Calu3 (cell line): ENCODE results near the gene CYFIP2. TPM values are rescaled to one million over a fixed set of nuclear protein-coding genes. Genes with fewer than 3 reads are reported as not detected.

Experiments used
- BruUV-seq: library from RNA; stranded (reverse); fragments of 400-500 nt; replicated peaks from 2 replicates; lab custom pipeline; 2021; lab: Mats Ljungman, UMichigan
- CTCF ChIA-PET: fragments of 300-600 bp; sonication (Branson Sonifier 250); formaldehyde crosslinking; loops from one replicate; lab custom pipeline; 2022; ENCODE audit warnings: antibody characterized with exemption; lab: Charles Lee
- DNase-seq: peaks from one replicate; pipeline ENCODE4 v3.0.0; 2022
- H3K27ac Mint-ChIP-seq: one replicate; pipeline ENCODE4 v1.8.0; 2022; ENCODE audit warnings: mixed read lengths; ENCODE audit not compliant: unreplicated experiment
- H3K27me3 Mint-ChIP-seq: one replicate; pipeline ENCODE4 v1.8.0; 2022; ENCODE audit warnings: mixed read lengths; ENCODE audit not compliant: unreplicated experiment
- H3K36me3 Mint-ChIP-seq: one replicate; pipeline ENCODE4 v1.8.0; 2022; ENCODE audit warnings: mild to moderate bottlenecking, moderate library complexity, mixed read lengths; ENCODE audit not compliant: insufficient read depth, unreplicated experiment
- H3K4me1 Mint-ChIP-seq: one replicate; pipeline ENCODE4 v1.8.0; 2022; ENCODE audit warnings: mild to moderate bottlenecking, low read depth, mixed read lengths; ENCODE audit not compliant: unreplicated experiment
- H3K4me3 Mint-ChIP-seq: one replicate; pipeline ENCODE4 v1.8.0; 2022; ENCODE audit warnings: mild to moderate bottlenecking, low read depth, moderate library complexity, mixed read lengths; ENCODE audit not compliant: unreplicated experiment
- H3K9me3 Mint-ChIP-seq: one replicate; pipeline ENCODE4 v1.8.0; 2022; ENCODE audit warnings: low read depth, mixed read lengths; ENCODE audit not compliant: unreplicated experiment
- CTCF ChIP-seq: fragments of 200-600 bp; IDR thresholded peaks from one replicate; pipeline ENCODE4 v1.8.0; 2022; ENCODE audit warnings: antibody characterized with exemption; ENCODE audit not compliant: unreplicated experiment
- intact Hi-C: fragments of 100-400 bp; cut with micrococcal nuclease; formaldehyde crosslinking; loops from one replicate; pipeline ENCODE4 v1.10.0; 2022; ENCODE audit not compliant: unreplicated experiment
- total RNA-seq: library from RNA; stranded (reverse); gene quantifications from 2 replicates; pipeline ENCODE4 v1.2.3, GENCODE V29; 2022

The CYFIP2 gene
- total RNA-seq, 1 experiment from 2014 or later: 37.8 TPM

- no peak for TF ChIP-seq CTCF
- intact Hi-C loops: no loop called here
- no peaks in the 10 kb centered on the region for H3K4me1 Mint-ChIP-seq
- H3K36me3 Mint-ChIP-seq: no peaks in the 10 kb centered on the region
- BruUV-seq: no TSS peak
- H3K27me3 Mint-ChIP-seq: no peaks in the 10 kb centered on the region
- CTCF ChIA-PET: no interaction called here
- DNase-seq: no peak
- H3K27ac Mint-ChIP-seq: no peak overlapping the region
- no peak overlapping the region for H3K4me3 Mint-ChIP-seq
- no peaks in the 10 kb centered on the region for H3K9me3 Mint-ChIP-seq
Measured at GRCh38 chr5:157303667-157304327, 37.9 kb downstream of the CYFIP2 start.

- Mint-ChIP-seq H3K27me3 (no peaks in the 10 kb centered on the region), H3K36me3 (no peaks in the 10 kb centered on the region), H3K9me3 (no peaks in the 10 kb centered on the region), H3K27ac (no peak overlapping the region), H3K4me3 (no peak overlapping the region), H3K4me1 (no peaks in the 10 kb centered on the region)
- intact Hi-C loops: no loop called here
- CTCF ChIA-PET: no interaction called here
- DNase-seq: no peak
- no TSS peak for BruUV-seq
- TF ChIP-seq CTCF: no peak
Measured at GRCh38 chr5:157306081-157306480, 40.2 kb downstream of the CYFIP2 start.

GRCh38 chr5:157306692-157307471 lies 41.0 kb downstream of the CYFIP2 start:
- CTCF ChIA-PET: no interaction called here
- no TSS peak for BruUV-seq
- no peak overlapping the region for H3K4me3 Mint-ChIP-seq
- intact Hi-C loops: no loop called here
- no peak for TF ChIP-seq CTCF
- no peaks in the 10 kb centered on the region for H3K4me1 Mint-ChIP-seq
- H3K27me3 Mint-ChIP-seq: no peaks in the 10 kb centered on the region
- no peak for DNase-seq
- H3K9me3 Mint-ChIP-seq: no peaks in the 10 kb centered on the region
- no peaks in the 10 kb centered on the region for H3K36me3 Mint-ChIP-seq
- H3K27ac Mint-ChIP-seq: no peak overlapping the region

GRCh38 chr5:157308836-157309465 lies 43.0 kb downstream of the CYFIP2 start:
- TF ChIP-seq CTCF: no peak
- DNase-seq: no peak
- no TSS peak for BruUV-seq
- Mint-ChIP-seq H3K36me3 (no peaks in the 10 kb centered on the region), H3K27me3 (no peaks in the 10 kb centered on the region), H3K27ac (no peak overlapping the region), H3K9me3 (no peaks in the 10 kb centered on the region), H3K4me3 (no peak overlapping the region), H3K4me1 (no peaks in the 10 kb centered on the region)
- intact Hi-C loops: no loop called here
- CTCF ChIA-PET: no interaction called here
